D341Med (cell line): Measurements from ENCODE around the gene RHOBTB3.
"Not testable (repeated sequence)": the region's sequence is repeated elsewhere in the genome, so short reads cannot be mapped to it uniquely, and the experiment has no call there.

Source experiments
- DNase-seq: peaks from one replicate; pipeline ENCODE4 v3.0.0; 2012; ENCODE audit warnings: low spot score

RHOBTB3 gene

GRCh38 chr5:95713246-95713645 is 17.9 kb upstream of the RHOBTB3 start:
- not testable (repeated sequence) for DNase-seq

GRCh38 chr5:95713960-95714710 is 17.0 kb upstream of the RHOBTB3 start:
- no peak for DNase-seq

GRCh38 chr5:95715799-95716461 is 15.2 kb upstream of the RHOBTB3 start:
- no peak for DNase-seq

GRCh38 chr5:95717439-95717838 is 13.7 kb upstream of the RHOBTB3 start:
- DNase-seq, result no peak

- no peak for DNase-seq
These were observed 12.9 kb upstream of the RHOBTB3 start for GRCh38 chr5:95718203-95718602.

GRCh38 chr5:95718738-95719137 is 12.4 kb upstream of the RHOBTB3 start:
- no peak for DNase-seq

GRCh38 chr5:95720094-95720786 is 10.9 kb upstream of the RHOBTB3 start:
- DNase-seq, result no peak

- no peak for DNase-seq
These were observed 9.4 kb upstream of the RHOBTB3 start for GRCh38 chr5:95721582-95722295.

- DNase-seq, result no peak
These were observed 7.3 kb upstream of the RHOBTB3 start for GRCh38 chr5:95723632-95724369.

- no peak for DNase-seq
These were observed 5.9 kb upstream of the RHOBTB3 start for GRCh38 chr5:95725071-95725820.

GRCh38 chr5:95725937-95726810 is 5.0 kb upstream of the RHOBTB3 start:
- no peak for DNase-seq

GRCh38 chr5:95726811-95727763 is 4.0 kb upstream of the RHOBTB3 start:
- DNase-seq, result no peak

- DNase-seq, result no peak
These were observed 3.4 kb upstream of the RHOBTB3 start for GRCh38 chr5:95727764-95728191.

- no peak for DNase-seq
These were observed 2.5 kb upstream of the RHOBTB3 start for GRCh38 chr5:95728494-95729114.

- DNase-seq, result no peak
These were observed 1.8 kb upstream of the RHOBTB3 start for GRCh38 chr5:95729115-95730010.

GRCh38 chr5:95730011-95730700 is 980 bp upstream of the RHOBTB3 start:
- DNase-seq, result no peak
